K562 (cell line): Measurements from ENCODE around the gene KRT25. TPM values are rescaled to one million over a fixed set of nuclear protein-coding genes. Genes with fewer than 3 reads are reported as not detected.

Source experiments
- GTF2A2 ChIP-seq: IDR thresholded peaks from 2 replicates; pipeline ENCODE4 v1.6.1; 2016; ENCODE audit warnings: mild to moderate bottlenecking, missing genetic modification characterization, missing compliant biosample characterization
- NCOA6 ChIP-seq: fragments of 450-650 bp; IDR thresholded peaks from 2 replicates; pipeline ENCODE4 v1.6.1; 2017; ENCODE audit warnings: mild to moderate bottlenecking
- PHF21A ChIP-seq: fragments of 450-650 bp; IDR thresholded peaks from 2 replicates; pipeline ENCODE4 v1.6.1; 2017; ENCODE audit warnings: low read depth, borderline replicate concordance
- PRPF4 ChIP-seq: fragments of 200-400 bp; formaldehyde crosslinking; IDR thresholded peaks from one replicate; pipeline ENCODE4 v1.6.1; 2017; ENCODE audit warnings: low read length, low read depth, mild to moderate bottlenecking; ENCODE audit not compliant: insufficient read depth, poor library complexity, severe bottlenecking
- RBM25 ChIP-seq: fragments of 200-400 bp; formaldehyde crosslinking; IDR thresholded peaks from 2 replicates; pipeline ENCODE4 v1.6.1; 2018; ENCODE audit warnings: low read length, low read depth, moderate library complexity; ENCODE audit not compliant: severe bottlenecking
- RBM39 ChIP-seq: fragments of 200-400 bp; formaldehyde crosslinking; optimal IDR thresholded peaks from 2 replicates; pipeline ENCODE3; 2018; ENCODE audit warnings: low read depth, low read length
- polyA plus RNA-seq, 8 experiments: library from polyadenylated mRNA; depleted of rRNA in 4 of 8; stranded (reverse) in 5 of 8; unstranded in 3 of 8; fragments of >200 nt; fragmentation: Nextera tagmentation in 2 of 8; fragmentation: Illumina TruSeq in 1 of 8; extraction: Ambion mirVana in 2 of 8; extraction: Trizol in 1 of 8; gene quantifications; 2 replicates each; pipeline versions ENCODE4 v1.2.1 to v1.2.3, GENCODE V29; 2011 to 2014; ENCODE audit warnings: inconsistent platforms in 1 of 8, missing spikeins in 1 of 8
- total RNA-seq, 7 experiments: library from RNA; depleted of rRNA in 6 of 7; stranded (reverse); fragments of >200 nt in 6 of 7; fragmentation: Illumina TruSeq in 2 of 7; extraction: Trizol in 2 of 7; gene quantifications; 2 replicates each; pipeline versions ENCODE4 v1.2.1 to v1.2.3, GENCODE V29; 2011 to 2021; ENCODE audit warnings: low replicate concordance in 1 of 7
- TF ChIP-seq, protein P1 (sequence below): fragments of 450-650 bp; IDR thresholded peaks from 2 replicates; pipeline ENCODE4 v1.7.1; 2018; ENCODE audit warnings: mild to moderate bottlenecking, low read depth; ENCODE audit not compliant: partially characterized antibody
- TF ChIP-seq, protein P2 (sequence below): IDR thresholded peaks from 2 replicates; pipeline ENCODE4 v1.6.1; 2012; ENCODE audit warnings: low read depth, low read length, improper control_type of control experiment, borderline replicate concordance
- TF ChIP-seq, protein P3 (sequence below): sonication (generic); formaldehyde crosslinking; IDR thresholded peaks from 2 replicates; pipeline ENCODE4 v1.8.0; 2022; ENCODE audit warnings: mild to moderate bottlenecking, low read depth, missing genetic modification reagents

KRT25 gene
- total and polyA plus RNA-seq, 9 of the 15 experiments (the other 6 are each of a cell fraction or from before 2014, with no cell fraction given): not detected

DNA sequence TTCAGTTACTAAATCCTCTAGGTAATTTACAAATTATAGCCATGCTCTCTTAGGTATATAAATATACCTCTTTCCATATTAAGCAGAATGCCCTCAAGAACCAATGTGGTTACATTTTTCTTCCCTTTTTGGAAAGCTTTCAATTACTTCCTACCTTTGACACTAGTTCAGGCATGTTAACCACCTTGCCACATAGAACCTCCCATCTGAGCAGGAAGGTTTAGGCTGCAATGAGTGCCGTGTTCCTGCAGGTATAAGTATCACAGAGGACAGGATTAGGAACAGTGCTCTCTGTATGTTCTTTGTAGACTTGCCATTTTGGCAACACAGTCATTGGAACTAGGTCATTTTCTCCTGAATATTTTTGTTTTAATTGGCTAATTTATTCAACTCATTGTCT lies 20.1 kb downstream of the KRT25 start (continued):
- TF ChIP-seq, protein P1, sequence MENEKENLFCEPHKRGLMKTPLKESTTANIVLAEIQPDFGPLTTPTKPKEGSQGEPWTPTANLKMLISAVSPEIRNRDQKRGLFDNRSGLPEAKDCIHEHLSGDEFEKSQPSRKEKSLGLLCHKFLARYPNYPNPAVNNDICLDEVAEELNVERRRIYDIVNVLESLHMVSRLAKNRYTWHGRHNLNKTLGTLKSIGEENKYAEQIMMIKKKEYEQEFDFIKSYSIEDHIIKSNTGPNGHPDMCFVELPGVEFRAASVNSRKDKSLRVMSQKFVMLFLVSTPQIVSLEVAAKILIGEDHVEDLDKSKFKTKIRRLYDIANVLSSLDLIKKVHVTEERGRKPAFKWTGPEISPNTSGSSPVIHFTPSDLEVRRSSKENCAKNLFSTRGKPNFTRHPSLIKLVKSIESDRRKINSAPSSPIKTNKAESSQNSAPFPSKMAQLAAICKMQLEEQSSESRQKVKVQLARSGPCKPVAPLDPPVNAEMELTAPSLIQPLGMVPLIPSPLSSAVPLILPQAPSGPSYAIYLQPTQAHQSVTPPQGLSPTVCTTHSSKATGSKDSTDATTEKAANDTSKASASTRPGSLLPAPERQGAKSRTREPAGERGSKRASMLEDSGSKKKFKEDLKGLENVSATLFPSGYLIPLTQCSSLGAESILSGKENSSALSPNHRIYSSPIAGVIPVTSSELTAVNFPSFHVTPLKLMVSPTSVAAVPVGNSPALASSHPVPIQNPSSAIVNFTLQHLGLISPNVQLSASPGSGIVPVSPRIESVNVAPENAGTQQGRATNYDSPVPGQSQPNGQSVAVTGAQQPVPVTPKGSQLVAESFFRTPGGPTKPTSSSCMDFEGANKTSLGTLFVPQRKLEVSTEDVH: no peak
- TF ChIP-seq, protein P2, sequence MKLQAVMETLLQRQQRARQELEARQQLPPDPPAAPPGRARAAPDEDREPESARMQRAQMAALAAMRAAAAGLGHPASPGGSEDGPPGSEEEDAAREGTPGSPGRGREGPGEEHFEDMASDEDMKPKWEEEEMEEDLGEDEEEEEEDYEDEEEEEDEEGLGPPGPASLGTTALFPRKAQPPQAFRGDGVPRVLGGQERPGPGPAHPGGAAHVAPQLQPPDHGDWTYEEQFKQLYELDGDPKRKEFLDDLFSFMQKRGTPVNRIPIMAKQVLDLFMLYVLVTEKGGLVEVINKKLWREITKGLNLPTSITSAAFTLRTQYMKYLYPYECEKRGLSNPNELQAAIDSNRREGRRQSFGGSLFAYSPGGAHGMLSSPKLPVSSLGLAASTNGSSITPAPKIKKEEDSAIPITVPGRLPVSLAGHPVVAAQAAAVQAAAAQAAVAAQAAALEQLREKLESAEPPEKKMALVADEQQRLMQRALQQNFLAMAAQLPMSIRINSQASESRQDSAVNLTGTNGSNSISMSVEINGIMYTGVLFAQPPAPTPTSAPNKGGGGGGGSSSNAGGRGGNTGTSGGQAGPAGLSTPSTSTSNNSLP: no peak
- no peak for TF ChIP-seq PHF21A
- no peak for TF ChIP-seq NCOA6
- no peak for TF ChIP-seq RBM39
- no peak for TF ChIP-seq RBM25
- TF ChIP-seq GTF2A2 (tag): no peak
- no peak for TF ChIP-seq PRPF4
- TF ChIP-seq, protein P3, sequence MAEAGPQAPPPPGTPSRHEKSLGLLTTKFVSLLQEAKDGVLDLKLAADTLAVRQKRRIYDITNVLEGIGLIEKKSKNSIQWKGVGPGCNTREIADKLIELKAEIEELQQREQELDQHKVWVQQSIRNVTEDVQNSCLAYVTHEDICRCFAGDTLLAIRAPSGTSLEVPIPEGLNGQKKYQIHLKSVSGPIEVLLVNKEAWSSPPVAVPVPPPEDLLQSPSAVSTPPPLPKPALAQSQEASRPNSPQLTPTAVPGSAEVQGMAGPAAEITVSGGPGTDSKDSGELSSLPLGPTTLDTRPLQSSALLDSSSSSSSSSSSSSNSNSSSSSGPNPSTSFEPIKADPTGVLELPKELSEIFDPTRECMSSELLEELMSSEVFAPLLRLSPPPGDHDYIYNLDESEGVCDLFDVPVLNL (CRISPR knock-in tag): no peak
